ENCODE data around the gene NUP93. TPM values are rescaled to one million over a fixed set of nuclear protein-coding genes. Genes with fewer than 3 reads are reported as not detected.
"Not testable (repeated sequence)": the region's sequence is repeated elsewhere in the genome, so short reads cannot be mapped to it uniquely, and the experiment has no call there.

NUP93 gene
- total RNA-seq, 2 donors from 2014 or later = 25.7 to 38.7 TPM

GRCh38 chr16:56710181-56710737 lies 19.7 kb upstream of the NUP93 start:
- ATAC-seq (ENCODE audit: insufficient number of reproducible peaks, low FRiP score, low read depth) (no peak), DNase-seq (ENCODE audit: low spot score) (no peak)
- Histone ChIP-seq H3K27ac (no peak overlapping the region), H3K4me1 (ENCODE audit: control insufficient read depth in 1 of 2, low read depth in 2 of 2) (no peaks in the 10 kb centered on the region), H3K4me3 (no peak overlapping the region), H3K27me3 (replicated peaks; ENCODE audit: insufficient read depth) (no peaks in the 10 kb centered on the region), H3K36me3 (no peaks in the 10 kb centered on the region), H3K9me3 (no peaks in the 10 kb centered on the region)
- no peak for TF ChIP-seq CTCF (IDR thresholded peaks at IDR 0.05)

- Histone ChIP-seq H3K4me1 (ENCODE audit: control insufficient read depth in 1 of 2, low read depth in 2 of 2) (no peaks in the 10 kb centered on the region), H3K27ac (no peak overlapping the region), H3K27me3 (replicated peaks; ENCODE audit: insufficient read depth) (no peaks in the 10 kb centered on the region), H3K4me3 (no peak overlapping the region), H3K9me3 (no peaks in the 10 kb centered on the region), H3K36me3 (no peaks in the 10 kb centered on the region)
- no peak for ATAC-seq (ENCODE audit: insufficient number of reproducible peaks, low FRiP score, low read depth)
- no peak for DNase-seq (ENCODE audit: low spot score)
- TF ChIP-seq CTCF (IDR thresholded peaks at IDR 0.05) = no peak
These were observed 18.1 kb upstream of the NUP93 start for GRCh38 chr16:56711862-56712261.

GRCh38 chr16:56713794-56714193 lies 16.1 kb upstream of the NUP93 start:
- DNase-seq (ENCODE audit: low spot score) (no peak), ATAC-seq (ENCODE audit: insufficient number of reproducible peaks, low FRiP score, low read depth) (no peak)

GRCh38 chr16:56715126-56715525 lies 14.8 kb upstream of the NUP93 start:
- Histone ChIP-seq H3K4me3 (no peak overlapping the region), H3K4me1 (ENCODE audit: control insufficient read depth in 1 of 2, low read depth in 2 of 2) (no peaks in the 10 kb centered on the region), H3K27ac (no peak overlapping the region), H3K27me3 (replicated peaks; ENCODE audit: insufficient read depth) (no peaks in the 10 kb centered on the region), H3K9me3 (no peaks in the 10 kb centered on the region), H3K36me3 (no peaks in the 10 kb centered on the region)
- ATAC-seq (ENCODE audit: insufficient number of reproducible peaks, low FRiP score, low read depth) = no peak
- TF ChIP-seq CTCF (IDR thresholded peaks at IDR 0.05) = no peak
- DNase-seq (ENCODE audit: low spot score) = no peak

More at GRCh38 chr16:56713794-56714193, 16.1 kb upstream of the NUP93 start:
- no peaks in the 10 kb centered on the region for H3K36me3 ChIP-seq
- H3K4me3 ChIP-seq = no peak overlapping the region
- no peaks in the 10 kb centered on the region for H3K4me1 ChIP-seq (ENCODE audit: control insufficient read depth in 1 of 2, low read depth in 2 of 2)
- TF ChIP-seq CTCF (IDR thresholded peaks at IDR 0.05) = no peak
- H3K27me3 ChIP-seq (replicated peaks; ENCODE audit: insufficient read depth) = no peaks in the 10 kb centered on the region
- H3K27ac ChIP-seq = no peak overlapping the region
- H3K9me3 ChIP-seq = no peaks in the 10 kb centered on the region

GRCh38 chr16:56716761-56717160 lies 13.2 kb upstream of the NUP93 start:
- ATAC-seq (ENCODE audit: insufficient number of reproducible peaks, low FRiP score, low read depth) = no peak
- Histone ChIP-seq H3K4me3 (no peak overlapping the region), H3K36me3 (no peaks in the 10 kb centered on the region), H3K27ac (no peak overlapping the region), H3K9me3 (no peaks in the 10 kb centered on the region), H3K4me1 (ENCODE audit: control insufficient read depth in 1 of 2, low read depth in 2 of 2) (no peaks in the 10 kb centered on the region), H3K27me3 (replicated peaks; ENCODE audit: insufficient read depth) (no peaks in the 10 kb centered on the region)
- no peak for DNase-seq (ENCODE audit: low spot score)
- TF ChIP-seq CTCF (IDR thresholded peaks at IDR 0.05) = no peak

- not testable (repeated sequence) for DNase-seq (ENCODE audit: low spot score); H3K27me3 ChIP-seq (replicated peaks; ENCODE audit: insufficient read depth); H3K4me1 ChIP-seq (ENCODE audit: control insufficient read depth in 1 of 2, low read depth in 2 of 2); H3K9me3 ChIP-seq; H3K36me3 ChIP-seq; H3K4me3 ChIP-seq; H3K27ac ChIP-seq; ATAC-seq (ENCODE audit: insufficient number of reproducible peaks, low FRiP score, low read depth)
These were observed 12.4 kb upstream of the NUP93 start for GRCh38 chr16:56717532-56717931.
